ENCODE data around the gene WDR7. TPM values are rescaled to one million over a fixed set of nuclear protein-coding genes. Genes with fewer than 3 reads are reported as not detected.

WDR7 gene
- total and polyA plus RNA-seq, 3 donors from 2014 or later = 19.4 to 63.6 (median 35.9) TPM

DNA sequence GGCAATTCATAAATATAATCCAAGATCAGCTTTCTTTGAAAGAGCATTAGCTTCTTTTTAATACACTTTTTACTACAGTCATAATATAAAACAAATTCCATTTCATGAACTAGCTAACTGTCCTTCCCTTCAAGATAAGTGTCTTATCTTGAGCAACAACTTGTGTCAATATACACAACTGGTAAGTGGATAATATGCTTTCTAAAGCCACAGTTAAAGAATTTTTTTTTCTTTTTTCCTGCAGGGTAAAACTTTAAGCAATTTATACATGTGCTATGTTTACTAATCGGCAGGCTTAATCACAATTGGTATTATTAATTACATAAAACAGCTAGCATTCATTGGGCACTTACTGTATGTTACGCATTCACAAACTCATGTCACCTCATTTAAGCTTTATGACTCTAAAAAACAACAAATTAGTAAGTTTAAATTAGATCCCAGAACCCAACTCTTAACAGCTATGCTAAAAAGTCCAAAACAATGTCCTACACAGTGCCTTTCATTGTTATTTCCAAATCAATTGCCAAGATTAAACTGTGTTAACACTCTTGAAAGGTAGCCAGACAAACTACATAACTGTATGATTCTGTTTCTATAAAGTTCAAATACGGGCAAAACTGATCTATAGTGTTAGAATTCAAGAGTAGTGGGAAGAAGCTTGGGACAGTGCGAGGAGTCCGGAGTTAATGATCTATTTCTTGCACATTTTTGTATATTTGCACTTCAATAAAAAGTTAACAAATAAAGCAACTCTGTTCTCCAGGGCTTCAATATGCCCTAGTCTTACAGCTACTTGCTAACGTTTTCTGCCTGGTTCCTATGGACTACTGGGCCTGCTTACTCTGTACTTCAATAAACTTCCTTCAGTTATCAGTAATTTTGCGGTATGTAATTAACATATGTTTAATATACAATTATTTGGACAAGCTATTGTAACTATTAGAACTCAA, 18.8 kb upstream of the WDR7 start:
- Histone ChIP-seq H3K27me3 (no peaks in the 10 kb centered on the region), H3K4me3 (no peak overlapping the region), H3K4me1 (peaks cover 16% of the 10 kb centered on the region), H3K36me3 (ENCODE audit: low read depth, missing control alignments) (no peaks in the 10 kb centered on the region), H3K9me3 (no peaks in the 10 kb centered on the region), H3K27ac (no peak overlapping the region)
- intact Hi-C loops (cut with DNase I; ENCODE audit: low total_unique reads) = no loop called here
- no peak for TF ChIP-seq CTCF (IDR thresholded peaks at IDR 0.05)
- TF ChIP-seq POLR2A (IDR thresholded peaks at IDR 0.05) = no peak
- no peak for DNase-seq
- 80 to 85% methylated on average over 7 of the region's 7 CpGs for whole genome bisulfite sequencing, 2 donors

GRCh38 chr18:56635007-56635406, 16.2 kb upstream of the WDR7 start:
- intact Hi-C loops (cut with DNase I; ENCODE audit: low total_unique reads) = no loop called here
- Histone ChIP-seq H3K27ac (no peak overlapping the region), H3K27me3 (no peaks in the 10 kb centered on the region), H3K4me3 (no peak overlapping the region), H3K36me3 (ENCODE audit: low read depth, missing control alignments) (no peaks in the 10 kb centered on the region), H3K4me1 (peaks cover 22% of the 10 kb centered on the region), H3K9me3 (no peaks in the 10 kb centered on the region)
- DNase-seq = no peak
- TF ChIP-seq POLR2A (IDR thresholded peaks at IDR 0.05) = no peak
- TF ChIP-seq CTCF (IDR thresholded peaks at IDR 0.05) = no peak
- WGBS, 2 donors = 90 to 93% methylated on average over 5 of the region's 5 CpGs

DNA sequence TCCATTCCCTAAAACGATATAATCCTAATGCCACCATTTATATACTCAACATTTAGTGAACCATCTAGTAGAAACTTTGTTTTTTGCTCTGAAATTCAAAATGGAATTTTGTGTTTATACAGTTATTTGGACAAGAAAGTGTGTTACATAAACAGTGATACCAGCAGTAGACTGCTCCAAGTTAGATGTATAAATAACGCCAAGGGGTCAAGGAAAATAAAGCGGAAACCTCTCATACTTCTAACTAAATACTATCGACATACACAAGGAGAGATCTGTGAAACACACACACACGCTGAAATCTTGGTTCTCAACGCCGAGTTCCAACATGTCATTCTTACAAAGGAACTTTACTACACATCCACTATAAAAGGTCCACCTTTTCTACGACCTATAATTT, 14.0 kb upstream of the WDR7 start:
- Histone ChIP-seq H3K36me3 (ENCODE audit: low read depth, missing control alignments) (no peaks in the 10 kb centered on the region), H3K9me3 (no peaks in the 10 kb centered on the region), H3K4me1 (peaks cover 17% of the 10 kb centered on the region), H3K27me3 (no peaks in the 10 kb centered on the region), H3K27ac (peak overlapping the region; percentile 99), H3K4me3 (peak overlapping the region; percentile 95 to 100)
- intact Hi-C loops (cut with DNase I; ENCODE audit: low total_unique reads) = no loop called here
- no peak for DNase-seq
- 2 to 5% methylated on average over 8 of the region's 8 CpGs for WGBS, 2 donors
- TF ChIP-seq POLR2A (IDR thresholded peaks at IDR 0.05) = no peak
- no peak for TF ChIP-seq CTCF (IDR thresholded peaks at IDR 0.05)

GRCh38 chr18:56637711-56638231, 13.4 kb upstream of the WDR7 start:
- intact Hi-C loops (cut with DNase I; ENCODE audit: low total_unique reads) = no loop called here

More at GRCh38 chr18:56637711-56638231, 13.4 kb upstream of the WDR7 start:
- peaks cover 21% of the 10 kb centered on the region for H3K4me1 ChIP-seq
- H3K9me3 ChIP-seq = no peaks in the 10 kb centered on the region
- WGBS, 2 donors = 0% methylated on average over 10 to 18 of the region's 18 CpGs
- H3K36me3 ChIP-seq (ENCODE audit: low read depth, missing control alignments) = no peaks in the 10 kb centered on the region
- H3K27ac ChIP-seq = peak overlapping the region; percentile 99
- TF ChIP-seq CTCF (IDR thresholded peaks at IDR 0.05) (no peak), POLR2A (IDR thresholded peaks at IDR 0.05) (no peak)
- DNase-seq = no peak
- peak overlapping the region; percentile 95 to 100 for H3K4me3 ChIP-seq
- no peaks in the 10 kb centered on the region for H3K27me3 ChIP-seq

Measured in testis (tissue), 3 donors.